ENCODE measurements around the gene SELP.

The SELP gene

DNA sequence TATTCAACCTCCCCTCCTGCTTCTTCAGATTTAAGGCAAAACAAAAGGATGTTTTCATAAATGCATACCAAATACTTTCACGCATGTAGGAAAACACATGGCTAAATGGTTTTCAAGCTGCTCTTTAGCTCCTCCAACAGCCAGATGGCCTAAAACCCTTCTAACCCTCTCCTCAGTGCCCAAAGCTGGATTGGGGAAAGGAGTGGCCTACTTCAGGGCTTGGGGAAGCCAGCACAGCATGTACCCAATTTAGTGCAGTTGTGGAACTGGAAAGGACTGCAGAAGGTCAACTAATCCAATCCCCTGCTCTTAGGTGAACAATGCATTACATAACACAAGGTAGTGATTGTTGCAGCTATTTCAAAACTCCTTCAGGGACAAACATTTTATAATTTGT, 53.0 kb downstream of the SELP start:
- intact Hi-C loops (cut with micrococcal nuclease) = no loop called here
- no peak overlapping the region for H3K27ac Mint-ChIP-seq
- no peak overlapping the region for H3K4me3 Mint-ChIP-seq
- H3K36me3 Mint-ChIP-seq (ENCODE audit: low read depth) = peaks cover 7% of the 10 kb centered on the region
- H3K4me1 Mint-ChIP-seq (ENCODE audit: low read depth) = no peaks in the 10 kb centered on the region
- H3K9me3 Mint-ChIP-seq = no peaks in the 10 kb centered on the region
- H3K27me3 Mint-ChIP-seq = peaks cover 3% of the 10 kb centered on the region

DNA sequence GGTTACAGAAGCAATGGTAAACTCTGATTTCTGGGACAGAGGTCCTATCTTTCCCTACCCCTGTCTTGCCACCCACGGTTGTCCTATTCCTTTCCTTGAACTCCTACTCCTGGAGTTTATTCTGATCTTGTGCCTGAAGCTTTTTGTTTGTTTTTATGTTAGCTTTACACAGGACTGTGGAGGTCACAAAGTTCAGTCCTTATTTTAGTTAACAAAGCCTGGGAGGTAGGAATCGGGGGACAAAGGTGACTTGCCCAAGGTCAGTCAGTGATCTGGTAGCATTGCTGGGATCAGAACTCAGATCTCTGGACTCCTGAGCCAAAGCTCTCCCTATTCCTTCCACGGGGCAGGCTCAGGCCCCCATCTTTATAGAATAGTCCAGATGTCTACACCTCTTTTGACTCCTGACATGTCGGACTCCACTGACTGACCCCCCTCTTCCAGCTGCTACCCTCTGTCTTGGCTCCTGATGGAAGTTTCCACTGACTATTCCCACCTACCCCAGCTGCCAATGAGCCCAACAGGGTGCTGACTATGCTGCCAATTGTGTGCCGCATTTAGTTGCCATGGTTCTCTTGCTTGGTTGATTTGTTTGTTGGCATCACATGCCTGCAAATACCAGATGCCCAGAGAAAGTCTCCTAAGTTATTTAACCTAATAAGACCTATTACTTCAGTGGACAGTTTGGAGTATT, 53.5 kb downstream of the SELP start:
- no peaks in the 10 kb centered on the region for H3K4me1 Mint-ChIP-seq (ENCODE audit: low read depth)
- no peaks in the 10 kb centered on the region for H3K9me3 Mint-ChIP-seq
- H3K4me3 Mint-ChIP-seq = no peak overlapping the region
- H3K36me3 Mint-ChIP-seq (ENCODE audit: low read depth) = peaks cover 7% of the 10 kb centered on the region
- no peak overlapping the region for H3K27ac Mint-ChIP-seq
- intact Hi-C loops (cut with micrococcal nuclease) = no loop called here
- H3K27me3 Mint-ChIP-seq = peaks cover 3% of the 10 kb centered on the region

DNA sequence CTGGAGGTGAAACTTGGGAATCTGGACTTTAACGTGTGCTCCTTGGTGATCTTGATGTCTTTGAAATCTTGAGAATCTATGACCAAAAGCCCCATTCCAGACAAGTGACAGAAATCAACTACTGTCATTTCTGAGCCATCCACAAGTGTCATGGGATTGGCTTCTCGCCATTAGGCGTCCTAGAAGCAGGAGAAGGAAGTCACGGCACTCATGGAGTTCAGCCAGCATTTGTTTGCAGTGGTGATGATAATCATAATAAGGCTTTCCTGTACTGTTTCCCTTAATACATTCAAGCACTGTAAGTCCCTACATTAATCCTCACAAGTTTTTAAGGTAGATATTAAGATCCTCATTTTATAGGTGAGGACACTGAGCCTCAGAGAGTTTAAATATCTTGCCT, 55.6 kb downstream of the SELP start:
- no peak overlapping the region for H3K4me3 Mint-ChIP-seq
- H3K27me3 Mint-ChIP-seq = peaks cover 3% of the 10 kb centered on the region
- intact Hi-C loops (cut with micrococcal nuclease) = no loop called here
- no peak overlapping the region for H3K27ac Mint-ChIP-seq
- no peaks in the 10 kb centered on the region for H3K4me1 Mint-ChIP-seq (ENCODE audit: low read depth)
- peaks cover 7% of the 10 kb centered on the region for H3K36me3 Mint-ChIP-seq (ENCODE audit: low read depth)
- H3K9me3 Mint-ChIP-seq = no peaks in the 10 kb centered on the region

DNA sequence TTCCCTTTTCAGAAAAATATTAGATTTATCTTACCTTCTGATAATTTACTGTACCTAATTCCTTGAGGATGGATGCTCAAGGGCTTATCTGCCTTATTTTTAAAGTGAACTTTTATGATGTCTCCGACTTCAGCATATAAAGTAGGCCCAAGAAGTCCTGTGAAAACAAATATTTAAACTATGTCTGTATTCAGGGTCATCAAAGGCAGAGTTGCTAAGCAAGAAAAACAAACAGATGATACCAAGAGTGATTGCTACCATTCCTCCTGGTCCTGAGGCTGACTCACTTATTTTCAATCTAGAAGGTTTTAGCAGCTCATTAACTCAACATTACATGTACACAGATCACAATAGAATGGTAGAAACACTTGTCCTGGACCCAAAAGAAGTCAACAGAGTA, 57.7 kb downstream of the SELP start:
- Mint-ChIP-seq H3K4me3 (no peak overlapping the region), H3K27me3 (peaks cover 3% of the 10 kb centered on the region), H3K4me1 (ENCODE audit: low read depth) (no peaks in the 10 kb centered on the region), H3K9me3 (no peaks in the 10 kb centered on the region), H3K27ac (no peak overlapping the region), H3K36me3 (ENCODE audit: low read depth) (peaks cover 7% of the 10 kb centered on the region)
- intact Hi-C loops (cut with micrococcal nuclease) = no loop called here

DNA sequence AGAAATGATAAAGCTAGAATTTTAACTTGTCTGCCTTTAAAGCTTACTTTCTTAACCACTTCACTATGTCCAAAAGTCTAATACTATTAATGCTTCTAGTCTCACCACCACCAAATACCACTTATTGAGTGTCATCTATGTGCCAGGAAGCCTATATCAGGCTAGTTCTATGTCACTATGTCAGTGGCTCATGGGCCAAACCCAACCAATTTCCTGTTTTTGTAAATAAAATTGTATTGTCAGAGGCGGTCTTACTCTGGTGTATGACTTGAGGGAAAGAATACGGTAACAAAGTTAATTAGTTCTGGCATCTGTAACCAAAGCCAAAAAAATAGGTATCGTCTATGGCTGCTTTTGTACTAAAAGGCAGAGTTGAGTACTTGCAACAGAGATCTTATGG, 58.5 kb downstream of the SELP start:
- Mint-ChIP-seq H3K27me3 (peaks cover 3% of the 10 kb centered on the region), H3K36me3 (ENCODE audit: low read depth) (peaks cover 7% of the 10 kb centered on the region)

DNA sequence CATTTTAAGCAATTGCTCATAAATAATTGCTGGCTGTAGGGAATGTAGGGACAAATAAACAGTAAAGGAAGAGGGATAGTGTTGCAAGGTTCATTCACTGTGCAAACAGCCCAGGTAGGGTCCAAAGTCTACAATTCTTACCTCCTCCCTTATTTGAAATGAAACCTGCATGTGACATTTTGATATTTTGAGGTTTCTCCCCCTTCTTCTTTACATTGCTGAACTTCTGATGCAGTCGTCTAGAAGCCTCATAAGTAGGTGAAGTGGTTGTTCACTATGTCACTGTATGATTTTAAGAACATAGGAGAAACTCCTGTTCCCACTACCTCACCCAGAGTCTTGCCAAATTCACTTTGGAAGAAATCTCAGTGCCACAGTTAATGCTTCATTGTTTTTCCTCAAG, 59.8 kb downstream of the SELP start:
- Mint-ChIP-seq H3K27ac (no peak overlapping the region), H3K4me1 (ENCODE audit: low read depth) (no peaks in the 10 kb centered on the region), H3K27me3 (peaks cover under 1% of the 10 kb centered on the region), H3K36me3 (ENCODE audit: low read depth) (peaks cover 2% of the 10 kb centered on the region), H3K4me3 (no peak overlapping the region), H3K9me3 (no peaks in the 10 kb centered on the region)
- intact Hi-C loops (cut with micrococcal nuclease) = no loop called here

More for the DNA sequence above, 58.5 kb downstream of the SELP start:
- Mint-ChIP-seq H3K27ac (no peak overlapping the region), H3K4me3 (no peak overlapping the region), H3K4me1 (ENCODE audit: low read depth) (no peaks in the 10 kb centered on the region), H3K9me3 (no peaks in the 10 kb centered on the region)
- intact Hi-C loops (cut with micrococcal nuclease) = no loop called here

DNA sequence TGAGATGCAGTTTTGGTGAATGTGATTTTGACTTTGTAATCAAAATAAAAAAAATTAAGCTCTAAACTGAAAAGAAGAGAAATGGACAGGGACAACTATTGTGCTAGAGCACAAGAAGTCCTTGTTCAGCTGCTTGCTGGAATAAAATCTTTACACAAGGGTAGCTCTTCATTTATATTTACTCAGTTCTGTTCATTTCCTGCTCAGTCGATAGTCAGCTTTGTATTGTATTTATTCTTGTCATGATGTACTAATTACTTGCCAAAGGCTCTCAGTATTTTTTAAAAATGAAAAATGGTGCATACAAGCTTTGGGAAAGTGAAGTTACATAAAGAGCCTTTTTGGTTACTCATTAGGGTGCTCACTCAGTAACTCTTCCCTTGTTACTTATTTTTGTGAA, 61.4 kb downstream of the SELP start:
- no peaks in the 10 kb centered on the region for H3K4me1 Mint-ChIP-seq (ENCODE audit: low read depth)
- peaks cover 8% of the 10 kb centered on the region for H3K36me3 Mint-ChIP-seq (ENCODE audit: low read depth)
- H3K27me3 Mint-ChIP-seq = no peaks in the 10 kb centered on the region
- H3K4me3 Mint-ChIP-seq = no peak overlapping the region
- peaks cover 10% of the 10 kb centered on the region for H3K9me3 Mint-ChIP-seq
- intact Hi-C loops (cut with micrococcal nuclease) = no loop called here
- no peak overlapping the region for H3K27ac Mint-ChIP-seq

DNA sequence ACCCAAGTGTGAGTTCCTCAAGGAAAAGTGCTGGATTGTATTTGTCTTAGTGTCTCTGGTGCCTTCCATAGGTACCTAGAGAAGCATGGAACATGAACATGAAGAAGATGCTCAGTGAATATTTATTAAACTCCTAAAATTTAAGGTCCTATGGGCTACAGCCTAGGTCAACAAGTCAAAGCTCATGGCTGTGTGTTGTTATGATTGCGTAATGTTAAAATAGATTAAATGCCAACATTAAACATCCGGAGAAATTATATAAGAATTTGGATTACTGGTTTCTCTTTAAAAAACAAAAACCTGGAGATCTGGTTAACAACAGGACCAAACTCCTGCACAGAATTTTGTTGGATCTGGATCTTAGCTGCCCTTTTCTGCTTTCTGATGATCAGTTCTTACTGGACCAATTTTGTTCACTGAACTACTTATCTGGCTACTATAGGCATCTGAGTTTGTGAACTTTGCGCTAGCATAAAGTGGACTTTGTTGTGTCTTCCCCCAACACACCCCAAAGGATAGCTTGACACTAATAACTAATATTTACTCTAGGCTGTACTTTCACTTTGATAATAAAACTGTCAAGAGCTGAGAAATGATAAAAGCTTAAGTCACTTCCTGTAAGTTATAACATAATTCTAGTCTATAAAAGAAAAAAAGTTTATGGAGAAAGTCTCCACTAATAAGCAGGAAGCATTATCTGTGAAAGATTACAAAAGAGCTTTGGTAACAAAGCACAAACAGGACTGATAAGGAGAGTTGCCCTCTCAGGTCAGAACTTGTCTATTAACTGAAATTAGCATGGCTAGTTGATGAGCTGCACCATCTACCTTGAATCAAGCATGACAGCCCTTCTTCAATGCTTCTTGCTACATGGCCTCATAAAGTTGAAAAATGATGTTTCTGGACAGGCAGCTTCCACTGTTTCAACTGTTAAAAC, 64.3 kb downstream of the SELP start:
- Mint-ChIP-seq H3K27ac (no peak overlapping the region), H3K4me3 (no peak overlapping the region), H3K36me3 (ENCODE audit: low read depth) (peaks cover 11% of the 10 kb centered on the region), H3K9me3 (peaks cover 19% of the 10 kb centered on the region), H3K4me1 (ENCODE audit: low read depth) (no peaks in the 10 kb centered on the region), H3K27me3 (no peaks in the 10 kb centered on the region)
- intact Hi-C loops (cut with micrococcal nuclease) = no loop called here

DNA sequence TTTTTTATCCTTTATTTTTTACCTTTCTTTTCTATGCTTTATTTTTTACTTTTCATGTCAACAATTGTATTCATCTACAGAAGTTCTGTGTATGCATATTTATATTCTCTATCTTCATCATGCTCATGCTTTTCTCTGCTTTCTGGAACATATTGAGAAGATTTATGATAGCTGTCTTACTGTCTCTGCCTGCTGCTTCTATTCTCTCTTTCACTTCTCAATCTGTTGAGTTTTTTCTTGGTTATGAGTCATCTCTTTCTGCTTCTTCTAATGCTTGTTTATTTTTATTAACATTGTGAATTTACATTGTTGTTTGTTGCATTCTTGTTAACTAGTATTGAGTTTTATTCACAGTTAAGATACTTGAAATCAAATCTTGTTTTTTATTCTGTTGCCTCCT, 66.3 kb downstream of the SELP start:
- H3K4me1 Mint-ChIP-seq (ENCODE audit: low read depth) = no peaks in the 10 kb centered on the region
- no peak overlapping the region for H3K4me3 Mint-ChIP-seq
- no peaks in the 10 kb centered on the region for H3K27me3 Mint-ChIP-seq
- H3K9me3 Mint-ChIP-seq = peaks cover 19% of the 10 kb centered on the region
- no peak overlapping the region for H3K27ac Mint-ChIP-seq
- intact Hi-C loops (cut with micrococcal nuclease) = no loop called here
- peaks cover 16% of the 10 kb centered on the region for H3K36me3 Mint-ChIP-seq (ENCODE audit: low read depth)

DNA sequence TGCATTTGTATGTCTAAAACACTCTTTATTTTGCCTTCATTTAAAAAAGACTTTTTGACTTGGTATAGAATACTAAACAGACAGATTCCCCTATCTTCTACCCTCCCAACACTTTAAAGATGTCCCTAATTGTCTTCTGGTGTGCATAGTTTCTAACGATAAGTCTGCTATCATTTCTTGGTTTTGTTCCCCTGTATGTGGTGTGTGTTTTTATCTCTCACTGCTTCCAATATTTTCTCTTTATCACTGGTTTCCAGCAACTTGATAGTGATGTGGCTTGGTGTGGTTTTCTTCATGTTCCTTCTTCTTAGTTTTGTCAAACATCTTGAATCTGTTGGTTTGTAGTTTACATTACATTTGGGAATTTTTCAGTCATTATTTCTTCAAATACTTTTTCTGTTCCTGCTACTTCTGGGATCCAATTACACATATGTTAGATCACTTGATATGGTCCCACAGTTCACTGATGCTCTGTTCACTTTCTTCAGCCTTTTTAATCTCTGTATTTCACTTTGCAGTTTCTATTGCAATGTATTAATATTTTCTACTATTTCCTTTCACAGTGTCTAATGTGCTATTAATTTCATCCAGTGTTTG, 66.8 kb downstream of the SELP start:
- intact Hi-C loops (cut with micrococcal nuclease) = no loop called here
- H3K27ac Mint-ChIP-seq = no peak overlapping the region
- no peak overlapping the region for H3K4me3 Mint-ChIP-seq
- H3K36me3 Mint-ChIP-seq (ENCODE audit: low read depth) = peaks cover 16% of the 10 kb centered on the region
- no peaks in the 10 kb centered on the region for H3K27me3 Mint-ChIP-seq
- H3K9me3 Mint-ChIP-seq = peaks cover 19% of the 10 kb centered on the region
- no peaks in the 10 kb centered on the region for H3K4me1 Mint-ChIP-seq (ENCODE audit: low read depth)

DNA sequence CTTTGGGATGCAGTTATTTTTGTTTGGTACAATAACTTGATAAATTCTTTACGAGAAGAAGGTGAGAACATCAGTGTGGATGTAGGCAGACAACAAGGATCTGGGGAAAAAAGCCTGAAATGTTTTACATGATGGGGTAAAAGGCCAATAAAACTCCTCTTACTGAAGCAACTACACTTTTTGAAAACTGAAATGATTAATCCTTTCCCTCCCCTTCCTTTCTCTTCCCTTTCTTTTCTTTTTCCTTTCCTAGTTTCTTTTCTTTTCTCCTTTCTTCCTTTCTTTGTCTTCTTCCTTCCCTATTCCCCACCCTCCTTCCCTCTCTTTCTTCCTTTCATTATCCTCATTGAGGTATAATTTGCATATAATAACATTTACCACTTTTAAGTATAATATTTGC, 68.2 kb downstream of the SELP start:
- Mint-ChIP-seq H3K27me3 (no peaks in the 10 kb centered on the region), H3K9me3 (peaks cover 19% of the 10 kb centered on the region), H3K4me3 (no peak overlapping the region), H3K36me3 (ENCODE audit: low read depth) (peaks cover 16% of the 10 kb centered on the region), H3K4me1 (ENCODE audit: low read depth) (no peaks in the 10 kb centered on the region), H3K27ac (no peak overlapping the region)
- intact Hi-C loops (cut with micrococcal nuclease) = no loop called here

DNA sequence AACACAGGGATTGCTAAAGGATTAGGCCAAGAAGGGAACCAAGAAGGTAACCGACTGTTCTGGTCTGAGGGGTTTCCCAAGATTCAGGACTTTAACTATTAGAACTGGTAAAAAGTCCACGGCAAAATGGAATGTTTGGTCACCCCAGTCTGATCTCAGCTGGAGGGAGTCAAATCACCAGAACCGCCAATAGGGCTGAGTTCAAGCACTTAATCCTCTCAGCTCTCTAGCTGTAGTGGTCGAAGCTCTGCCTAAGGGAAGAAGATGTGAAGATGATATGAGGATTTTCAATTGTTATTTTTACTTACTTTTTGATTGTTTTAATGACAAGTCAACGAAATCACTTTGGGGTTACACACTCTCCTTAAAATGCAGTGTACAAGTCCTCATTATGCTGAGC, 72.8 kb downstream of the SELP start:
- intact Hi-C loops (cut with micrococcal nuclease) = no loop called here
- Mint-ChIP-seq H3K27ac (no peak overlapping the region), H3K4me1 (ENCODE audit: low read depth) (peaks cover 9% of the 10 kb centered on the region), H3K36me3 (ENCODE audit: low read depth) (peaks cover 5% of the 10 kb centered on the region), H3K4me3 (no peak overlapping the region), H3K27me3 (no peaks in the 10 kb centered on the region), H3K9me3 (no peaks in the 10 kb centered on the region)

DNA sequence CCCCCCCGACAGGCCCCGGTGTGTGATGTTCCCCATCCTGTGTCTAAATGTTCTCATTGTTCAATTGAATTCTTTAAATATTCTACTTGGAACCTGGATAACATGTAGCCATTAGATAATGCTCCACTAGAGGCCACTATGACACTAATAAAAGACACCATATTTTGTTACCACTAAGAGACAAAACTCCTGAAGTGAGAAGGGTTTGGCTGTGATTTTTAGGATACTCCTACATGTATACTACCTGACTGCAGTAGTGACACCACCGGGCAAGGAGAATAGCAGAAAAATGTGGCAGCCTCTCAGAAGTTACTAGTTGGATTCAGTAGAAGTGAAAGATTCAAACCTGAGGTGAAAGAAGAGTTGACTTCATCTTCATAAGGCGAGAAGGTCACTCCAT, 79.6 kb downstream of the SELP start:
- no peak overlapping the region for H3K27ac Mint-ChIP-seq
- H3K9me3 Mint-ChIP-seq = no peaks in the 10 kb centered on the region
- intact Hi-C loops (cut with micrococcal nuclease) = loop anchor here (1.0 to 2.0 kb wide), 2 partner anchors 161 to 259 kb away; partner anchors contain the start of gene SELL
- no peaks in the 10 kb centered on the region for H3K36me3 Mint-ChIP-seq (ENCODE audit: low read depth)
- H3K4me1 Mint-ChIP-seq (ENCODE audit: low read depth) = no peaks in the 10 kb centered on the region
- no peaks in the 10 kb centered on the region for H3K27me3 Mint-ChIP-seq
- H3K4me3 Mint-ChIP-seq = no peak overlapping the region

DNA sequence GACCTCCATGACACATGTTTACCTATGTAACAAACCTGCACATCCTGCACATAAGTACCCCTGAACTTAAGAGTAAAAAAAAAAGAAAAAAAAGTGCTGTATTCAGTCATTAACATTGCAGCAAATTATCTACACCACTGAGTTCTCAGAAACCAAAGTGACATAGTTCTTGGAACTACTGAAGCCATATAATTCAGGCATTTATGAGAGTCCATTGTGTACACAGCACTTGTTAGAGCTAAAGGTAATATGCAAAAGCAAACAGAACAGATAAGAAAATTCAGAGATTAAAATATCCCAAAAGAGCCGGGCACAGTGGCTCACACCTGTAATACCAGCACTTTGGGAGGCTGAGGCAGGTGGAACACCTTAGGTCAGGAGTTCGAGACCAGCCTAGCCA, 81.6 kb downstream of the SELP start:
- H3K9me3 Mint-ChIP-seq = no peaks in the 10 kb centered on the region
- H3K4me3 Mint-ChIP-seq = no peak overlapping the region
- H3K36me3 Mint-ChIP-seq (ENCODE audit: low read depth) = no peaks in the 10 kb centered on the region
- H3K27me3 Mint-ChIP-seq = no peaks in the 10 kb centered on the region
- no peak overlapping the region for H3K27ac Mint-ChIP-seq
- no peaks in the 10 kb centered on the region for H3K4me1 Mint-ChIP-seq (ENCODE audit: low read depth)
- intact Hi-C loops (cut with micrococcal nuclease) = loop anchor here (5.0 to 10.0 kb wide), 2 partner anchors 61 to 153 kb away; partner anchors contain the start of gene SLC19A2

All from dendritic cell treated with granulocyte-macrophage colony-stimulating factor and Interleukin-4, amounts not matched to agents 40 ng/mL and 50 ng/mL, for 4 days (primary cell).